Trophoblast cell (in vitro differentiated cells and primary cell): ENCODE results near the gene CAPN13.

Experiments
- DNase-seq, 2 donors: peaks; one replicate each; pipeline ENCODE4 v3.0.0-alpha.2; 2016
- H2AFZ ChIP-seq: 2 replicates; pipeline ENCODE4 v1.6.1; 2013; ENCODE audit warnings: low read length, moderate library complexity, mild to moderate bottlenecking; ENCODE audit not compliant: insufficient read depth, poor library complexity
- H2AK5ac ChIP-seq: 2 replicates; pipeline ENCODE4 v1.6.1; 2013; ENCODE audit warnings: mild to moderate bottlenecking, low read length
- H2BK120ac ChIP-seq: 2 replicates; pipeline ENCODE4 v1.6.1; 2013; ENCODE audit warnings: low read length, mild to moderate bottlenecking, moderate library complexity; ENCODE audit not compliant: insufficient read depth, poor library complexity
- H2BK12ac ChIP-seq: 2 replicates; pipeline ENCODE4 v1.6.1; 2013; ENCODE audit warnings: mild to moderate bottlenecking, low read length, moderate library complexity
- H2BK5ac ChIP-seq: 2 replicates; pipeline ENCODE4 v1.6.1; 2013; ENCODE audit warnings: low read length, low read depth, moderate library complexity, mild to moderate bottlenecking; ENCODE audit not compliant: poor library complexity
- H3K14ac ChIP-seq: 2 replicates; pipeline ENCODE4 v1.6.1; 2013; ENCODE audit warnings: mild to moderate bottlenecking, low read length
- H3K18ac ChIP-seq: 2 replicates; pipeline ENCODE4 v1.6.1; 2013; ENCODE audit warnings: mild to moderate bottlenecking, low read length
- H3K23ac ChIP-seq: 2 replicates; pipeline ENCODE4 v1.6.1; 2013; ENCODE audit warnings: low read length
- H3K27ac ChIP-seq: 2 replicates; pipeline ENCODE4 v1.5.1; 2013; ENCODE audit warnings: low read depth, mild to moderate bottlenecking, inconsistent platforms, low read length, moderate library complexity
- H3K27me3 ChIP-seq: 2 replicates; pipeline ENCODE4 v1.6.1; 2013; ENCODE audit warnings: inconsistent platforms, mild to moderate bottlenecking, low read length, moderate library complexity; ENCODE audit not compliant: insufficient read depth
- H3K36me3 ChIP-seq, 2 experiments: 1 replicate in 1 of 2; 2 replicates in 1 of 2; pipeline ENCODE4 v1.6.1; 2013; ENCODE audit warnings: low read length in 2 of 2, mild to moderate bottlenecking in 2 of 2, moderate library complexity in 1 of 2; ENCODE audit not compliant: insufficient read depth in 2 of 2, control insufficient read depth in 1 of 2
- H3K4ac ChIP-seq: 2 replicates; pipeline ENCODE4 v1.6.1; 2013; ENCODE audit warnings: low read depth, mild to moderate bottlenecking, low read length, moderate library complexity
- H3K4me1 ChIP-seq, 2 experiments: 1 replicate in 1 of 2; 2 replicates in 1 of 2; pipeline ENCODE4 v1.6.1; 2013; ENCODE audit warnings: low read length in 2 of 2, mild to moderate bottlenecking in 2 of 2, moderate library complexity in 1 of 2; ENCODE audit not compliant: insufficient read depth in 2 of 2, control insufficient read depth in 1 of 2
- H3K4me2 ChIP-seq: 2 replicates; pipeline ENCODE4 v1.6.1; 2013; ENCODE audit warnings: inconsistent platforms, mild to moderate bottlenecking, low read length, moderate library complexity
- H3K4me3 ChIP-seq: 2 replicates; pipeline ENCODE4 v1.5.1; 2013; ENCODE audit warnings: mild to moderate bottlenecking, low read depth, low read length, inconsistent platforms
- H3K79me1 ChIP-seq: one replicate; pipeline ENCODE4 v1.6.1; 2013; ENCODE audit warnings: low read length
- H3K79me2 ChIP-seq: 2 replicates; pipeline ENCODE4 v1.6.1; 2013; ENCODE audit warnings: low read length, mild to moderate bottlenecking; ENCODE audit not compliant: control insufficient read depth, insufficient read depth, poor library complexity
- H3K9ac ChIP-seq: 2 replicates; pipeline ENCODE4 v1.6.1; 2013; ENCODE audit warnings: mild to moderate bottlenecking, low read length
- H3K9me3 ChIP-seq: 2 replicates; pipeline ENCODE4 v1.6.1; 2013; ENCODE audit warnings: low read depth, mild to moderate bottlenecking, control low read depth, inconsistent platforms, low read length; ENCODE audit not compliant: insufficient read depth
- H4K12ac ChIP-seq: 2 replicates; pipeline ENCODE4 v1.6.1; 2013; ENCODE audit warnings: low read depth, mild to moderate bottlenecking, low read length, moderate library complexity
- H4K8ac ChIP-seq: 2 replicates; pipeline ENCODE4 v1.6.1; 2013; ENCODE audit warnings: low read depth, mild to moderate bottlenecking, low read length, moderate library complexity
- H4K91ac ChIP-seq: one replicate; pipeline ENCODE4 v1.6.1; 2013; ENCODE audit warnings: low read depth, mild to moderate bottlenecking, low read length, moderate library complexity
- WGBS: extraction: QIAGEN DNeasy Blood & Tissue Kit; methylation state at CpG from one replicate; pipeline ENCODE4 v1.1.7; 2013; ENCODE audit warnings: missing lambda C conversion rate; ENCODE audit not compliant: insufficient read length, insufficient coverage; ENCODE audit errors: extremely low coverage; 5-methylcytosine and 5-hydroxymethylcytosine counted together

CAPN13 gene

GRCh38 chr2:30713698-30714097, 93.5 kb downstream of the CAPN13 start:
- H3K79me2 ChIP-seq = no peaks in the 10 kb centered on the region
- no peak for DNase-seq
- H3K4me2 ChIP-seq = no peak overlapping the region
- no peak overlapping the region for H2AK5ac ChIP-seq
- H3K23ac ChIP-seq = no peak overlapping the region
- H2BK12ac ChIP-seq = no peak overlapping the region
- no peak overlapping the region for H3K18ac ChIP-seq
- no peak overlapping the region for H2BK120ac ChIP-seq
- no peaks in the 10 kb centered on the region for H3K79me1 ChIP-seq
- H3K9me3 ChIP-seq = no peaks in the 10 kb centered on the region
- no peak overlapping the region for H4K12ac ChIP-seq
- H4K91ac ChIP-seq = no peak overlapping the region
- no peak overlapping the region for H3K27ac ChIP-seq
- no peaks in the 10 kb centered on the region for H3K27me3 ChIP-seq
- no peak overlapping the region for H3K9ac ChIP-seq
- no peaks in the 10 kb centered on the region for H3K4me1 ChIP-seq
- H4K8ac ChIP-seq = no peak overlapping the region
- H3K14ac ChIP-seq = no peak overlapping the region
- no peak overlapping the region for H3K4me3 ChIP-seq
- no CpG with 5 or more reads among the region's 3 CpGs for WGBS
- no peaks in the 10 kb centered on the region for H3K36me3 ChIP-seq
- H2AFZ ChIP-seq = no peak overlapping the region
- no peak overlapping the region for H2BK5ac ChIP-seq
- no peak overlapping the region for H3K4ac ChIP-seq

- no peak overlapping the region for H3K4me2 ChIP-seq
Observed at GRCh38 chr2:30711646-30712085, 95.6 kb downstream of the CAPN13 start.

GRCh38 chr2:30710461-30710860, 96.8 kb downstream of the CAPN13 start:
- DNase-seq = no peak
- Histone ChIP-seq H3K4me3 (no peak overlapping the region), H3K4me1 (no peaks in the 10 kb centered on the region), H4K91ac (no peak overlapping the region), H3K4me2 (no peak overlapping the region), H3K27ac (no peak overlapping the region), H3K79me2 (no peaks in the 10 kb centered on the region), H3K27me3 (no peaks in the 10 kb centered on the region), H3K23ac (no peak overlapping the region), H3K36me3 (no peaks in the 10 kb centered on the region), H4K12ac (no peak overlapping the region), H3K14ac (no peak overlapping the region), H2BK12ac (no peak overlapping the region), H2AK5ac (no peak overlapping the region), H2BK5ac (no peak overlapping the region), H4K8ac (no peak overlapping the region), H3K18ac (no peak overlapping the region), H3K9me3 (no peaks in the 10 kb centered on the region), H3K79me1 (peaks cover 5% of the 10 kb centered on the region), H2BK120ac (no peak overlapping the region), H2AFZ (no peak overlapping the region), H3K4ac (no peak overlapping the region), H3K9ac (no peak overlapping the region)
- WGBS = no CpG with 5 or more reads among the region's 6 CpGs

More at GRCh38 chr2:30711646-30712085, 95.6 kb downstream of the CAPN13 start:
- no peak overlapping the region for H2AFZ ChIP-seq
- H3K23ac ChIP-seq = no peak overlapping the region
- no peak overlapping the region for H3K9ac ChIP-seq
- no peak overlapping the region for H2AK5ac ChIP-seq
- H4K91ac ChIP-seq = no peak overlapping the region
- H3K4ac ChIP-seq = no peak overlapping the region
- DNase-seq = peak; percentile 86 to 99
- H4K12ac ChIP-seq = no peak overlapping the region
- H2BK5ac ChIP-seq = no peak overlapping the region
- no peaks in the 10 kb centered on the region for H3K36me3 ChIP-seq
- H4K8ac ChIP-seq = no peak overlapping the region
- H3K27ac ChIP-seq = no peak overlapping the region
- no peak overlapping the region for H2BK120ac ChIP-seq
- H3K9me3 ChIP-seq = no peaks in the 10 kb centered on the region
- H3K79me1 ChIP-seq = no peaks in the 10 kb centered on the region
- H3K4me3 ChIP-seq = no peak overlapping the region
- no peak overlapping the region for H3K14ac ChIP-seq
- H3K27me3 ChIP-seq = no peaks in the 10 kb centered on the region
- no peak overlapping the region for H2BK12ac ChIP-seq
- no peaks in the 10 kb centered on the region for H3K79me2 ChIP-seq
- WGBS = no CpG with 5 or more reads among the region's 4 CpGs
- H3K4me1 ChIP-seq = no peaks in the 10 kb centered on the region
- H3K18ac ChIP-seq = no peak overlapping the region

- Histone ChIP-seq H2AK5ac (no peak overlapping the region), H3K4ac (no peak overlapping the region)
- no CpG with 5 or more reads among the region's 4 CpGs for WGBS
Observed at GRCh38 chr2:30710016-30710415, 97.2 kb downstream of the CAPN13 start.

More at GRCh38 chr2:30710016-30710415, 97.2 kb downstream of the CAPN13 start:
- Histone ChIP-seq H3K4me3 (peak overlapping the region; percentile 1), H3K4me2 (no peak overlapping the region), H4K8ac (no peak overlapping the region), H3K18ac (no peak overlapping the region), H3K27me3 (no peaks in the 10 kb centered on the region), H3K79me1 (peaks cover 6% of the 10 kb centered on the region), H3K23ac (no peak overlapping the region), H3K14ac (no peak overlapping the region), H3K27ac (no peak overlapping the region), H2AFZ (no peak overlapping the region), H3K79me2 (no peaks in the 10 kb centered on the region), H2BK12ac (no peak overlapping the region), H3K4me1 (no peaks in the 10 kb centered on the region), H2BK5ac (no peak overlapping the region), H3K36me3 (no peaks in the 10 kb centered on the region), H4K91ac (no peak overlapping the region), H4K12ac (no peak overlapping the region), H3K9ac (no peak overlapping the region), H2BK120ac (no peak overlapping the region), H3K9me3 (no peaks in the 10 kb centered on the region)
- DNase-seq = peak in 1 of 2 donors; percentile 9
